H1 (cell line): Measurements from ENCODE around the gene P2RY14. TPM values are rescaled to one million over a fixed set of nuclear protein-coding genes. Genes with fewer than 3 reads are reported as not detected.

ENCODE experiments used
- CTCF ChIA-PET: fragments of 300-600 bp; sonication (Branson Sonifier 250); formaldehyde crosslinking; loops from one replicate; lab custom pipeline; 2021; ENCODE audit not compliant: partially characterized antibody; lab: Charles Lee
- POLR2A ChIA-PET: fragments of 300-600 bp; sonication (Branson Sonifier 250); formaldehyde crosslinking; loops from one replicate; lab custom pipeline; 2021; ENCODE audit warnings: inconsistent platforms; ENCODE audit not compliant: partially characterized antibody; lab: Charles Lee
- DNase-seq, 2 experiments: peaks; one replicate each; pipeline versions ENCODE4 v3.0.0 to v3.0.0-alpha.2; 2010 to 2022; ENCODE audit warnings: low spot score in 2 of 2, low read depth in 1 of 2, mixed read lengths in 1 of 2
- FAIRE-seq: peaks from 2 replicates; lab custom pipeline; 2011; peaks lifted over from hg19 to GRCh38; lab: Jason Lieb, UNC
- H2AFZ ChIP-seq: 2 replicates; pipeline ENCODE4 v1.8.1; 2012; ENCODE audit warnings: low read length, inconsistent platforms
- H2AK5ac ChIP-seq: 2 replicates; pipeline ENCODE4 v1.6.1; 2013; ENCODE audit warnings: low read depth, low read length
- H2BK120ac ChIP-seq: replicated peaks from 2 replicates; pipeline ENCODE3; 2013; ENCODE audit warnings: low read depth, low read length, inconsistent platforms
- H2BK12ac ChIP-seq: 2 replicates; pipeline ENCODE4 v1.6.1; 2013; ENCODE audit warnings: low read depth, low read length
- H2BK15ac ChIP-seq: 2 replicates; pipeline ENCODE4 v1.6.1; 2013; ENCODE audit warnings: low read length
- H2BK20ac ChIP-seq: 2 replicates; pipeline ENCODE4 v1.6.1; 2013; ENCODE audit warnings: low read length
- H2BK5ac ChIP-seq: 2 replicates; pipeline ENCODE4 v1.6.1; 2013; ENCODE audit warnings: low read depth, low read length
- H3K14ac ChIP-seq: 2 replicates; pipeline ENCODE4 v1.6.1; 2013; ENCODE audit warnings: inconsistent platforms; ENCODE audit not compliant: insufficient read length
- H3K18ac ChIP-seq: 2 replicates; pipeline ENCODE4 v1.6.1; 2013; ENCODE audit warnings: low read length; ENCODE audit errors: extremely low read depth
- H3K23ac ChIP-seq: 2 replicates; pipeline ENCODE4 v1.6.1; 2013; ENCODE audit warnings: inconsistent platforms; ENCODE audit not compliant: insufficient read length
- H3K23me2 ChIP-seq: 2 replicates; pipeline ENCODE4 v1.6.1; 2013; ENCODE audit warnings: low read depth, low read length
- H3K27ac ChIP-seq: 2 replicates; pipeline ENCODE4 v1.6.1; 2011; ENCODE audit warnings: low read depth, low read length, inconsistent platforms
- H3K27me3 ChIP-seq, 4 experiments: replicated peaks in 1 of 4; 1 replicate in 1 of 4; 2 replicates in 3 of 4; pipeline versions ENCODE4 v1.6.1 to v1.8.1; 2011 to 2013; ENCODE audit warnings: low read length in 3 of 4, mild to moderate bottlenecking in 3 of 4, inconsistent platforms in 2 of 4, mixed read lengths in 2 of 4, moderate library complexity in 1 of 4; ENCODE audit not compliant: control insufficient read depth in 3 of 4, insufficient read depth in 3 of 4; ENCODE audit errors: extremely low read depth in 1 of 4
- H3K36me3 ChIP-seq, 4 experiments: 2 replicates each; pipeline versions ENCODE4 v1.6.1 to v1.8.1; 2011 to 2013; ENCODE audit warnings: mild to moderate bottlenecking in 4 of 4, low read length in 3 of 4, moderate library complexity in 2 of 4, control low read depth in 1 of 4, inconsistent platforms in 1 of 4; ENCODE audit not compliant: insufficient read depth in 4 of 4, control insufficient read depth in 2 of 4
- H3K4ac ChIP-seq: replicated peaks from 2 replicates; pipeline ENCODE3; 2013; ENCODE audit warnings: low read length, low read depth, mixed read lengths, inconsistent platforms; ENCODE audit not compliant: insufficient read length
- H3K4me1 ChIP-seq, 4 experiments: replicated peaks in 1 of 4; 1 replicate in 1 of 4; 2 replicates in 3 of 4; pipeline versions ENCODE4 v1.6.1 to v1.8.1; 2011 to 2013; ENCODE audit warnings: low read length in 3 of 4, inconsistent platforms in 2 of 4, mixed read lengths in 1 of 4; ENCODE audit not compliant: insufficient read depth in 4 of 4, control insufficient read depth in 3 of 4
- H3K4me2 ChIP-seq, 2 experiments: 2 replicates each; pipeline versions ENCODE4 v1.6.1 to v1.8.1; 2011 to 2013; ENCODE audit warnings: low read depth in 2 of 2, low read length in 2 of 2, control low read depth in 1 of 2, inconsistent platforms in 1 of 2, mild to moderate bottlenecking in 1 of 2; ENCODE audit not compliant: insufficient read depth in 1 of 2
- H3K4me3 ChIP-seq, 4 experiments: fragments of 200-600, 300-600 bp in 1 of 4; sonication (generic), shearing (Covaris generic), sonication (Bioruptor Twin) in 1 of 4; 2 replicates each; pipeline versions ENCODE4 v1.5.1 to v1.8.1; 2011 to 2016; ENCODE audit warnings: low read length in 4 of 4, low read depth in 3 of 4, control low read depth in 2 of 4, inconsistent platforms in 2 of 4, mild to moderate bottlenecking in 2 of 4, mixed read lengths in 1 of 4, moderate library complexity in 1 of 4; ENCODE audit not compliant: insufficient read depth in 2 of 4; ENCODE audit errors: extremely low read depth in 1 of 4
- H3K56ac ChIP-seq: replicated peaks from 2 replicates; pipeline ENCODE3; 2013; ENCODE audit warnings: low read depth, mild to moderate bottlenecking, mixed read lengths, low read length, inconsistent platforms; ENCODE audit not compliant: insufficient read length
- H3K79me1 ChIP-seq: 2 replicates; pipeline ENCODE4 v1.6.1; 2013; ENCODE audit warnings: low read depth, low read length, control low read depth
- H3K79me2 ChIP-seq, 2 experiments: 2 replicates each; pipeline versions ENCODE4 v1.6.1 to v1.8.1; 2012 to 2013; ENCODE audit warnings: low read length in 2 of 2, mild to moderate bottlenecking in 2 of 2, inconsistent platforms in 1 of 2; ENCODE audit not compliant: insufficient read depth in 2 of 2, control insufficient read depth in 1 of 2
- H3K9ac ChIP-seq, 4 experiments: replicated peaks in 1 of 4; 1 replicate in 1 of 4; 2 replicates in 3 of 4; pipeline versions ENCODE4 v1.6.1 to v1.8.1; 2011 to 2013; ENCODE audit warnings: low read depth in 3 of 4, low read length in 3 of 4, control low read depth in 2 of 4, mild to moderate bottlenecking in 2 of 4, moderate library complexity in 2 of 4, inconsistent platforms in 1 of 4; ENCODE audit errors: extremely low read depth in 1 of 4
- H3K9me3 ChIP-seq, 2 experiments: 2 replicates each; pipeline versions ENCODE4 v1.6.1 to v1.8.1; 2012 to 2013; ENCODE audit warnings: mild to moderate bottlenecking in 2 of 2, moderate library complexity in 2 of 2, control low read depth in 1 of 2, inconsistent platforms in 1 of 2, low read depth in 1 of 2, low read length in 1 of 2, mixed read lengths in 1 of 2; ENCODE audit not compliant: insufficient read depth in 2 of 2
- H4K20me1 ChIP-seq, 2 experiments: replicated peaks in 1 of 2; 2 replicates each; pipeline versions ENCODE3 to v1.8.1; 2011 to 2013; ENCODE audit warnings: inconsistent platforms in 2 of 2, low read length in 2 of 2, mild to moderate bottlenecking in 1 of 2; ENCODE audit not compliant: insufficient read depth in 2 of 2, control insufficient read depth in 1 of 2
- H4K5ac ChIP-seq: 2 replicates; pipeline ENCODE4 v1.6.1; 2013; ENCODE audit warnings: low read length, low read depth, mixed read lengths, inconsistent platforms; ENCODE audit not compliant: insufficient read length
- H4K8ac ChIP-seq: 2 replicates; pipeline ENCODE4 v1.8.0; 2013; ENCODE audit warnings: mild to moderate bottlenecking, moderate library complexity, low read length, inconsistent platforms; ENCODE audit not compliant: insufficient read depth; ENCODE audit errors: extremely low read depth
- H4K91ac ChIP-seq: replicated peaks from 2 replicates; pipeline ENCODE3; 2013; ENCODE audit warnings: low read length, mixed read lengths, inconsistent platforms; ENCODE audit not compliant: insufficient read length
- BCL11A ChIP-seq, 2 experiments: IDR thresholded peaks; one replicate each; pipeline ENCODE4 v1.6.1; 2011; ENCODE audit warnings: low read depth in 2 of 2, low read length in 2 of 2, mild to moderate bottlenecking in 2 of 2
- BRCA1 ChIP-seq: IDR thresholded peaks from 2 replicates; pipeline ENCODE4 v1.6.1; 2012; ENCODE audit warnings: low read depth, low read length, improper control_type of control experiment
- GTF2F1 ChIP-seq: IDR thresholded peaks from 2 replicates; pipeline ENCODE4 v1.6.1; 2012; ENCODE audit warnings: low read depth, low read length, improper control_type of control experiment, borderline replicate concordance
- HDAC2 ChIP-seq, 2 experiments: fragments of 300-600 bp in 1 of 2; sonication (generic) in 1 of 2; IDR thresholded peaks; 2 replicates each; pipeline ENCODE4 v1.6.1; 2011 to 2012; ENCODE audit warnings: low read depth in 2 of 2, low read length in 2 of 2, mild to moderate bottlenecking in 2 of 2, moderate library complexity in 2 of 2, borderline replicate concordance in 1 of 2, inconsistent platforms in 1 of 2
- KDM4A ChIP-seq: IDR thresholded peaks from one replicate; pipeline ENCODE4 v1.7.1; 2012; ENCODE audit warnings: low read depth, mild to moderate bottlenecking, moderate library complexity, low read length, inconsistent platforms; ENCODE audit not compliant: severe bottlenecking
- KDM5A ChIP-seq: fragments of 200-600 bp; IDR thresholded peaks from 2 replicates; pipeline ENCODE4 v1.7.1; 2012; ENCODE audit warnings: mild to moderate bottlenecking, low read length, inconsistent platforms, mixed read lengths
- POLR2A ChIP-seq, 2 experiments: IDR thresholded peaks; 1 replicate in 1 of 2; 2 replicates in 1 of 2; pipeline ENCODE4 v1.6.1; 2011; ENCODE audit warnings: low read depth in 2 of 2, low read length in 2 of 2, mild to moderate bottlenecking in 2 of 2; ENCODE audit errors: control extremely low read depth in 1 of 2
- WGBS, 2 experiments: shearing (Covaris generic) in 1 of 2; methylation state at CpG; one replicate each; pipeline versions ENCODE4 v1.1.6 to v1.1.7; 2013 to 2015; ENCODE audit warnings: low lambda C conversion rate in 2 of 2, mixed read lengths in 2 of 2, inconsistent platforms in 1 of 2, low coverage in 1 of 2, missing lambda C conversion rate in 1 of 2; ENCODE audit not compliant: insufficient replicate concordance in 2 of 2, insufficient coverage in 1 of 2, insufficient read length in 1 of 2; ENCODE audit errors: extremely low coverage in 1 of 2, missing lambda C conversion rate in 1 of 2; 5-methylcytosine and 5-hydroxymethylcytosine counted together
- polyA plus RNA-seq, 7 experiments: library from polyadenylated mRNA; depleted of rRNA in 3 of 7; stranded (reverse) in 5 of 7; unstranded in 2 of 7; fragments of >200 nt in 5 of 7; fragments of 200-250 nt in 2 of 7; gene quantifications; 1 replicate in 5 of 7; 2 replicates in 1 of 7; 4 replicates in 1 of 7; pipeline versions ENCODE4 v1.2.1 to v1.2.3, GENCODE V29; 2011 to 2013; ENCODE audit warnings: missing spikeins in 2 of 7, mixed read lengths in 2 of 7
- total RNA-seq: library from RNA; stranded (reverse); fragmentation: NEBNext Ultra II Directional; extraction: Animal tissue kit (Norgen Biotek cat#: 25700); gene quantifications from 2 replicates; pipeline ENCODE4 v1.2.1, GENCODE V29; 2021
- TF ChIP-seq, protein P1 (sequence below), 3 experiments: IDR thresholded peaks; 1 replicate in 2 of 3; 2 replicates in 1 of 3; pipeline versions ENCODE4 v1.5.1 to v1.6.1; 2011; ENCODE audit warnings: low read length in 3 of 3, mild to moderate bottlenecking in 3 of 3, inconsistent platforms in 2 of 3, low read depth in 1 of 3, moderate library complexity in 1 of 3; ENCODE audit not compliant: insufficient read depth in 1 of 3; ENCODE audit errors: control extremely low read depth in 1 of 3

P2RY14 gene
- total and polyA plus RNA-seq, 2 of the 8 experiments (the other 6 are each of a cell fraction or from before 2014, with no cell fraction given): not detected

DNA sequence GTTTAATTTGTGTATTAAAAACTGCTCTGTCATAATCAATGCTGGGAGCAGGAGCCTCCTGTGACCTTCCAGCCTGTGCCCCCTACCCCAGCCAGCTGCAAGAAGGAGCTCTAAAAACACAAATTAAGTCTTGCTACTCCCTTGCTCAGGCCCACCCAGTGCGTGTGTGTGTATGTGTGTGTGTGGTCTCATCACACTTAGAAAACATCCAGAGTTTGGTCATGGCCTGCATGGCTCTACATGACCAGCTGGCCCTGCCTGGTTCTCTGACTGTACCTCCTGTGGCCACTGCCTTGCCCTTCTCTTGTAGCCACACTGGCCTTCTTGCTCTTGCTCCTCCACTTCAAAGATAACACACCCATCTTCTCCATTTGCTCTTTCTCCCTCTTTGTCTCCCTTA, 13.7 kb downstream of the P2RY14 start:
- Histone ChIP-seq H4K5ac (no peak overlapping the region), H2BK120ac (no peak overlapping the region), H4K8ac (no peak overlapping the region), H3K9ac (no peak overlapping the region), H4K91ac (no peak overlapping the region), H3K18ac (no peak overlapping the region), H2BK12ac (peak overlapping the region; percentile 64; the same call in 1 of the 2 replicates), H2BK20ac (no peak overlapping the region), H2BK15ac (no peak overlapping the region), H3K79me1 (no peaks in the 10 kb centered on the region; the same call in 1 of the 2 replicates), H3K23ac (no peak overlapping the region), H2AK5ac (peak overlapping the region; percentile 65; the same call in 1 of the 2 replicates), H3K4ac (no peak overlapping the region), H3K36me3 (no peaks in the 10 kb centered on the region), H3K56ac (no peak overlapping the region), H3K14ac (no peak overlapping the region), H3K27me3 (no peaks in the 10 kb centered on the region), H3K79me2 (no peaks in the 10 kb centered on the region), H3K4me1 (peaks cover 0 to 7% (median 1%) of the 10 kb centered on the region in 4 experiments; a peak in 2 of 7 replicates), H3K23me2 (no peaks in the 10 kb centered on the region; the same call in 1 of the 2 replicates), H3K4me3 (no peak overlapping the region), H2AFZ (no peak overlapping the region), H3K27ac (0 out of 2 replicates have a peak overlapping the region, but pooled peaks have one; percentile 28), H4K20me1 (no peaks in the 10 kb centered on the region), H3K4me2 (no peak overlapping the region), H2BK5ac (0 out of 2 replicates have a peak overlapping the region, but pooled peaks have one; percentile 30), H3K9me3 (no peaks in the 10 kb centered on the region)
- TF ChIP-seq GTF2F1 (no peak), KDM5A (no peak), BRCA1 (no peak), KDM4A (no peak), POLR2A (IDR thresholded peaks at IDR 0.05; ENCODE audit: control extremely low read depth in 1 of 2, low read depth in 2 of 2, low read length in 2 of 2) (no peak), HDAC2 (IDR thresholded peaks at IDR 0.05; ENCODE audit: borderline replicate concordance in 1 of 2, low read depth in 2 of 2, low read length in 2 of 2) (no peak), BCL11A (IDR thresholded peaks at IDR 0.05; ENCODE audit: low read depth in 2 of 2, low read length in 2 of 2) (no peak)
- TF ChIP-seq, protein P1, sequence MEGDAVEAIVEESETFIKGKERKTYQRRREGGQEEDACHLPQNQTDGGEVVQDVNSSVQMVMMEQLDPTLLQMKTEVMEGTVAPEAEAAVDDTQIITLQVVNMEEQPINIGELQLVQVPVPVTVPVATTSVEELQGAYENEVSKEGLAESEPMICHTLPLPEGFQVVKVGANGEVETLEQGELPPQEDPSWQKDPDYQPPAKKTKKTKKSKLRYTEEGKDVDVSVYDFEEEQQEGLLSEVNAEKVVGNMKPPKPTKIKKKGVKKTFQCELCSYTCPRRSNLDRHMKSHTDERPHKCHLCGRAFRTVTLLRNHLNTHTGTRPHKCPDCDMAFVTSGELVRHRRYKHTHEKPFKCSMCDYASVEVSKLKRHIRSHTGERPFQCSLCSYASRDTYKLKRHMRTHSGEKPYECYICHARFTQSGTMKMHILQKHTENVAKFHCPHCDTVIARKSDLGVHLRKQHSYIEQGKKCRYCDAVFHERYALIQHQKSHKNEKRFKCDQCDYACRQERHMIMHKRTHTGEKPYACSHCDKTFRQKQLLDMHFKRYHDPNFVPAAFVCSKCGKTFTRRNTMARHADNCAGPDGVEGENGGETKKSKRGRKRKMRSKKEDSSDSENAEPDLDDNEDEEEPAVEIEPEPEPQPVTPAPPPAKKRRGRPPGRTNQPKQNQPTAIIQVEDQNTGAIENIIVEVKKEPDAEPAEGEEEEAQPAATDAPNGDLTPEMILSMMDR (IDR thresholded peaks at IDR 0.05; ENCODE audit: control extremely low read depth in 1 of 3, insufficient read depth in 1 of 3, low read depth in 1 of 3, low read length in 3 of 3): no peak
- ChIA-PET POLR2A (no interaction called here), CTCF (interaction anchor here (1.0 to 4.1 kb wide), 5 partner anchors 12 to 70 kb away, joined by 3 to 32 read pairs (median 3); no protein-coding TSS in a partner anchor)
- whole genome bisulfite sequencing, 2 experiments: 100% methylated on average over 1 of the region's 1 CpG; no CpG with 5 or more reads in 1 of the 2 experiments
- DNase-seq (no peak), FAIRE-seq (no peak)
